Embryonic facial prominence (tissue), 1 donor: ENCODE data around the gene EDAR.

Experiments used
- DNase-seq: peaks from one replicate; pipeline ENCODE4 v3.0.0-alpha.2; 2016; ENCODE audit errors: extremely low spot score

EDAR gene

GRCh38 chr2:108923736-108924579 lies 65.1 kb downstream of the EDAR start:
- no peak for DNase-seq

GRCh38 chr2:108923019-108923700 lies 65.9 kb downstream of the EDAR start:
- DNase-seq: no peak

GRCh38 chr2:108922141-108922915 lies 66.7 kb downstream of the EDAR start:
- DNase-seq: no peak

GRCh38 chr2:108921096-108922030 lies 67.7 kb downstream of the EDAR start:
- no peak for DNase-seq

- DNase-seq: no peak
Measured at GRCh38 chr2:108920686-108921085, 68.3 kb downstream of the EDAR start.

- no peak for DNase-seq
Measured at GRCh38 chr2:108919571-108920373, 69.2 kb downstream of the EDAR start.

GRCh38 chr2:108918941-108919341 lies 70.1 kb downstream of the EDAR start:
- DNase-seq: no peak

- DNase-seq: no peak
Measured at GRCh38 chr2:108918156-108918874, 70.7 kb downstream of the EDAR start.

GRCh38 chr2:108917526-108917925 lies 71.5 kb downstream of the EDAR start:
- no peak for DNase-seq

GRCh38 chr2:108916796-108917421 lies 72.1 kb downstream of the EDAR start:
- no peak for DNase-seq

- DNase-seq: no peak
Measured at GRCh38 chr2:108916122-108916795, 72.8 kb downstream of the EDAR start.

GRCh38 chr2:108912629-108912902 lies 76.5 kb downstream of the EDAR start:
- no peak for DNase-seq

GRCh38 chr2:108911807-108912628 lies 77.0 kb downstream of the EDAR start:
- DNase-seq: no peak

- no peak for DNase-seq
Measured at GRCh38 chr2:108911401-108911800, 77.6 kb downstream of the EDAR start.

GRCh38 chr2:108910541-108911396 lies 78.3 kb downstream of the EDAR start:
- no peak for DNase-seq

GRCh38 chr2:108910011-108910431 lies 79.0 kb downstream of the EDAR start:
- no peak for DNase-seq

- DNase-seq: no peak
Measured at GRCh38 chr2:108909275-108909823, 79.7 kb downstream of the EDAR start.
